GM18526 (cell line): Measurements from ENCODE around the gene FAAP100.

Experiments
- POLR2A ChIP-seq: IDR thresholded peaks from 3 replicates; pipeline ENCODE4 v1.6.1; 2011; ENCODE audit not compliant: insufficient read length; ENCODE audit errors: extremely low read depth

Gene FAAP100

GRCh38 chr17:81552244-81553017 is at the start of gene FAAP100:
Gene FAAP100 (minus strand): TSS chr17:81552353. CDS start chr17:81552330, 23 bp downstream.
- peak; percentile 88 for TF ChIP-seq POLR2A

DNA sequence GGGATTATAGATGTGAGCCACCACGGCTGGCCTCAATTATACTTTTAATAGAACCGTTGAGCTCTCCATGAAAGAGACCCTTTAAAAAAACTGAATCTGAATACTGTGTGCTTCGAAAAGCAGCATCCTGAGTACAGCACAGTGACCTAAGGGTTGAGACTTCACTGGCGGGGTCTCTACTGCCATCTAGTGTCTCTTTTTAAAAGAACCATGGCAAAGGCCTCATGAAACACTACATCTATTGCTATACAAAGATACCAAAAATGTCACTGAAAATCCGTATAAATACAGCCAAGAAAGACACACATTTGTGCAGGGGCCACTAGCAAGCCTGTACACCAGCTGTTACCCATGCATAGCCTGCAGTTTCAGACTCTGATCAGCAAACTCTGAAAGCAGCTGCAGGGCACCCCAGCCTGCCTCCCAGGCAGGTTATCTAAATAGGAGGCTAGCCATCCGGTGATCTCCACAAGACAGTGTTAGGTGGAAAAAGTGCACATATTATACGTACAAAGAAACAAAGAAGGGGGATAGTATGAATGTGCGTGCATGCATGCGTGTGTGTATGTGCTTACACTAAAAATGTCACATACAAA is 49.5 kb upstream of the FAAP100 start:
- no peak for TF ChIP-seq POLR2A

DNA sequence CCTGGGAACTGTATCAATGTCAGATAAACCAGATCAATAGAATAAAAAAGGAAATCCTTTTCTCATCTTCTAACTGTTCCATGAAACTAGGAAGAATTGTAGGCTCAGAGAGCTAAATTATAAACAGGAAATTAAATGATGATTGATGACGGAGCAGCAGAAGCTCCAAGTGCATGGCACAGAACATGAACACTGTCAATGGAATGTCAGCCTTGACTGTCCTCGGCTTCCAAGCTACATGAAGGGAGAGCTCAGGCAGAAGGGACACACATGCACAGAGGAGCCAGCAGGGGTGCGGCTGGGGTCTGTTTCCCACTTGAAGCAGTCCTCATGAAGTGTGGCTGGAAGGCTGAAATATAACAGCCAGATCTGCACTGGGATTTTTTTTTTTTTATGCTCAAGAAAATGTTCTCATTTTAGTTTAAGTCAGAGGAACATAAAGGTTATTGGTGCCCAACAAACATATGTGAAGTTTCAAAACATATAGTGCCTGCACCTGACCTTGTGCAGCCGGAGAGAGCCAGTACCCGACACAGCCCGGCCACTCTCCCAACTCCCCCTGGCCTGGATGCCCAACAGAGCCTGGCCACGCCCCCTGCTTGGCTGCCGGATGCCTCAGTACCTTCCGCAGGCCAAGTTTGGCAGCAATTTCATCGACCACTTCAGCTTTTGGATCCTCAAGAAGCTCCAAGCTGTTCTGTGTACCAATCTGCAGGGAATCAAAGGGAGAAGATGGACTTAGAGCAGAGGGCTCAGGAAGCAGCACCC is 47.8 kb upstream of the FAAP100 start:
- TF ChIP-seq POLR2A = no peak

DNA sequence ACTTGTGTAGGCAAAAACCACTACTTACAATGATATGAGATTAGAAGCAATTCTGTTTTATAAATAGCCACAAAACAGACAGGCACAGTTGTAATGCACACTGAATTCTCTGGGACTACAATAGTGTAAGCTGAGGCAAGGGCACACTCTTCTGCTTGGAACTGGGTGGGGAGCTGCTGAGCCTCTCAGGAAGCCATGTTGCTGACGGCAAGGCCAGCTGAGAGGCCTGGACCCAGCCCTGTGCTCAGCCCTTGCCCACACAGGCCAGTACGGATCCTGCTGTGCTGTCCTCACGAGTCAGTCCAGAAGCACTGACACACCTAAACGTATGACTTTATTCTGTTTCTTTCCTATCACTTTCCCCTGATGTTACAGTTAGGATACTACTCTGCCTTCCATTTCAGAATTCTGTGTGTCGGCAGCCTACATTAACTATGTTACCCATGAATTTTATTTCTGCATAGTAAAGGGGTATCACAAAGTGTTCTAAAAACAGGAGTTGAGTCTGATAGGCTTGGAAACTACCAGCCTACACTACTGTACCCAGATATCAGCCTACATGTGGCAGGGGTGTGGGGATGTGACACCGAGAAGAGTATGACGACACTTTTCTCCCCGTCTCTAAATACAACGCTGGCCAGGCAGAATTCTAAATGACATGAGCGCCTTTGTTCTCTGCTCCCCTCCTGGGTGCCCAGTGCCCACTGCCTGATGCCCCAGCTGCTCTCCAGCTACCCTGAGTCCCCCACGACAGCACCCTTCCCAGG is 41.1 kb upstream of the FAAP100 start:
- TF ChIP-seq POLR2A = no peak

DNA sequence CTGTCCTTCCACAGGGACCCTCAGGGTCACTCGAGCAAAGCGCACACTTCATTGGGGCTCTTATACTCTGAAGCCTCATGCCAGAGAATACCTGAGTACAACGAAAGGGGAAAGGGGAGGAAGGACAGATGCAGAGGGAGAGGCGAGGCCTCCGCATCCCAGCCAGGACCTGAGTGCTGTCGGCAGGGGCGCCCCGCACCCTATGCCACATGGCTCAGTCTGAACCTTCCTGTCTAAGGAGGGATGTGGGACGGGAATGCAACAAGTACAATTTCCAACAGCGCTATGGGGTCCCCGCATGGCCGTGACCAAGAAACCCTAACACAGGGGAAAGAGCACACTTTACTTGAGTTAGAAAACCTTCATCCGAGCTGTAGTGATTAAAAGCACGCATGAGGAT is 39.8 kb upstream of the FAAP100 start:
- no peak for TF ChIP-seq POLR2A

DNA sequence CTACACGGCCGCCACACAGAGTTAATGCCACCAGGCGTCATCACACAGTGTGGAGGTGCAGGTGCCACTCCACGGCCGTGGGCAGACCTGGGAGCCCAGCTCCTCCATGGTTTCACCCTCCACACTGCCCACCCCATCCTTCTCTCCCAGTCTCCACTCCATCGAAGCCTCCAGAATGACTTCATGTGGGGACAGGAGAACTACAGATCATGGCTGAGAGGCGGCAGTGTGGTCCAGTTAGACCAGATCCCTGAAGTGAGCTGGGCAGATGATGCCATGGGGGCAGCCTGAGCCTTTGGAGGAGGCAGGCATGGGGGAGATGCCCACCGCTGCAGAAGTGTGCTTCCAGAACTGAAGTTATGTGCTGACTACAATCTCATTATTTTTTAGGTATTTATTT is 38.0 kb upstream of the FAAP100 start:
- no peak for TF ChIP-seq POLR2A

- TF ChIP-seq POLR2A = no peak
Measured at GRCh38 chr17:81589612-81590011, 37.5 kb upstream of the FAAP100 start.

DNA sequence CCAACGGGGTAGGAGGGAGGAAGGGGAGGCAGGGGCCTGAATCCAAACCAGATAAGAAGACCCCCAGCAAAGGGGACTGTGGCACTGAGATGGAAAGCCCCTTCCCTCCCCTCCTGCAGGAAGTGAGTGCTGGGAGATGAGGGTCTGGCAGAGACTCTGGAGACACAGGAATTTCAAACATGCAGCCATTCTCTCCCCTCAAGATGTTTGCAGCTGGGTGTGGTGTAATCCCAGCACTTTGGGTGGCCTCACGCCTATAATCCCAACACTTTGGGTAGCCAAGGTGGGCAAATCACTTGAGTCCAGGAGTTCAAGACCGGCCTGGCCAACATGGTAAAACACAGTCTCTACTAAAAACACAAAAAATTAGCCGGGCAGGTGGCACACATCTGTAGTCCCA is 33.9 kb upstream of the FAAP100 start:
- TF ChIP-seq POLR2A = no peak

- TF ChIP-seq POLR2A = no peak
Measured at GRCh38 chr17:81583589-81584342, 31.6 kb upstream of the FAAP100 start.

DNA sequence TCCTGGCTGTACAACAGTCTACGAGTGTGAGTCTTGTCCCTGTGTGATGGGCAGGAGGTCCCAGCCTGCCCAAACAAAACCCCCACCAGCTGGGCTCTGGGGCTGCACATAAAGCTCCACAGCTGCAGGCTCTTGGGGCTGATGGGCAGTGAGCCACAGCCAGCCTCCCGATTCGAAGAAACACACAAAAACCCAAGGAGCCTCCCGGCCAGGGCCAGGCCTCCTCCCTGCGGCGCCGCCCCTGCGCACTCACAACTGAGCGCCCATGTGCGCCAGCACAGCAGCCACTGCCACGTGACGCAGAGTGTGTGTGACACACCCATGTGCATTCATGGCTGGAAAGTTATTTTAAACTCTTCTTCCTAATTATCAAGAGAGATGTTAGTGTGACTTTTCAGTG is 30.6 kb upstream of the FAAP100 start:
- no peak for TF ChIP-seq POLR2A

DNA sequence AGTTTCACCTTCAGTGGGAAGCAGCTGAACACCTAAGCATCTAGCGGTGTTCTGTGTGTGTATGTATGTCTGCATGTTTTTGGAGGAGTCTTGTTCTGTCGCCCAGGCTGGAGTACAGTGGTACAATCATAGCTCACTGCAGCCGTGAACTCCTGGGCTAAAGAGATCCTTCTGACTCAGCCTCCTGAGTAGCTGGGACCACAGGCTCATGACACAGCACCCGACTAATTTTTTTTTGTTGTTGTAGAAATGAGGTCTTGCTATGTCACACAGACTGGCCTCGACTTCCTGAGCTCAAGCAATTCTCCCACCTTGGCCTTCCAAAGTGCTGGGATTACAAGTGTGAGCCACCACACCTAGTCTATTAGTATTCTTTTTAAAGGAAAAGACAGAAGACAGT is 30.2 kb upstream of the FAAP100 start:
- no peak for TF ChIP-seq POLR2A

GRCh38 chr17:81581758-81582157 is 29.6 kb upstream of the FAAP100 start:
- TF ChIP-seq POLR2A = no peak

DNA sequence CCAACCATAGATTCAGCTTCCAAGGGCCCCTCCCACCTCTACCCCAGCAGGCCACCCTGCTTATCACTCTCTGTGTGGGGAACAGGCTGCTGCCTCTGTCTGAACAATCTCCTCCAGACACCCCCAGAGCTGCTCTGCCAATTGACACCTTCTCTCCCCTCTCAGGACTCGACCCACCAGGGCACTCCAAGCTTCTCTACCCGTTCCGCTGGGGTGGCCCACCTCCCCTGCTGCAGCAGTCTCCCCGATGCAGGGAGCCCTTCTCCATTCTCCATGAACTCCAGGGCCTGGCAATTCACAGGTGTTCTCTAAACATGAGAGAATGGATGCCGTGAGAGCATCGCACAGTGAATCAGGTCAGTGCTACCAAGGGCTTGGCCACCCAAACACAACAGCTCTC is 28.3 kb upstream of the FAAP100 start:
- no peak for TF ChIP-seq POLR2A

DNA sequence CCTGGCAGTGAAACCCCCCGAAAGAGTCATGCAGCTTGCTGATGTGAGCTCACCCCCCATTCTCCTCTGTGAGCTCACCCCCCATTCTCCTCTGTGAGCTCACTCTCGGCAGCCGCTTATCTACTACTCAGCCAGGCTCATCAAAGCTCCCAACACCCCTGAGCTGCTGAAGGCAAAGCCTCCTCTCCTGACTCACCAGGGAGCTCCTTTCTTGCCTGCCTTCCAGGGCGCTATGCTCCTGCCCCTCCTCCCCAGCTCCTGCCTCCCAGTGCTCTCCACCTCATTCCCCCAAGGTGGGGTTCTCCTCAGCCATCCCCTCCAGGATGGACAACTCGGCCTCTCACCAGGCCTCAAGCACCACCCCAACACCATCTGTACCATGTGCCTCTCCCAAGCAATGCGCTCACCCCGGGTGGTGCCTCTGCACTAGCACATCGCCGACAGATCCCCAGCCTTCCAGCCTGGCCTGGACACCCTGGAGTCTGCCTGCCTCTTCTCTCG is 27.7 kb upstream of the FAAP100 start:
- no peak for TF ChIP-seq POLR2A
